Measurements from ENCODE around the gene HDAC4.

GRCh38 chr2:239137165-239137897 lies 263.5 kb downstream of the HDAC4 start:
- TF ChIP-seq, protein P1, sequence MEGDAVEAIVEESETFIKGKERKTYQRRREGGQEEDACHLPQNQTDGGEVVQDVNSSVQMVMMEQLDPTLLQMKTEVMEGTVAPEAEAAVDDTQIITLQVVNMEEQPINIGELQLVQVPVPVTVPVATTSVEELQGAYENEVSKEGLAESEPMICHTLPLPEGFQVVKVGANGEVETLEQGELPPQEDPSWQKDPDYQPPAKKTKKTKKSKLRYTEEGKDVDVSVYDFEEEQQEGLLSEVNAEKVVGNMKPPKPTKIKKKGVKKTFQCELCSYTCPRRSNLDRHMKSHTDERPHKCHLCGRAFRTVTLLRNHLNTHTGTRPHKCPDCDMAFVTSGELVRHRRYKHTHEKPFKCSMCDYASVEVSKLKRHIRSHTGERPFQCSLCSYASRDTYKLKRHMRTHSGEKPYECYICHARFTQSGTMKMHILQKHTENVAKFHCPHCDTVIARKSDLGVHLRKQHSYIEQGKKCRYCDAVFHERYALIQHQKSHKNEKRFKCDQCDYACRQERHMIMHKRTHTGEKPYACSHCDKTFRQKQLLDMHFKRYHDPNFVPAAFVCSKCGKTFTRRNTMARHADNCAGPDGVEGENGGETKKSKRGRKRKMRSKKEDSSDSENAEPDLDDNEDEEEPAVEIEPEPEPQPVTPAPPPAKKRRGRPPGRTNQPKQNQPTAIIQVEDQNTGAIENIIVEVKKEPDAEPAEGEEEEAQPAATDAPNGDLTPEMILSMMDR (IDR thresholded peaks at IDR 0.05) = no peak
- TF ChIP-seq POLR2A (IDR thresholded peaks at IDR 0.05) = no peak
